Activated T-cell treated with anti-CD3 and anti-CD28 coated beads, Interleukin-2, amount 50 U/mL, for 4 hours (primary cell): ENCODE measurements around the gene ELP5. TPM values are rescaled to one million over a fixed set of nuclear protein-coding genes. Genes with fewer than 3 reads are reported as not detected.
A peak's percentile ranks its signal among the peaks of the same experiment; 100 is the strongest.

ENCODE experiments used
- ATAC-seq, 2 donors: fragments of 200-7000 bp; cut with Tn5 transposase; one replicate each; pipeline ENCODE4 v1.10.0; 2021
- DNase-seq: peaks from one replicate; pipeline ENCODE4 v3.0.0-alpha.2; 2020
- H3K27me3 Mint-ChIP-seq: one replicate; pipeline ENCODE4 v1.8.0; 2021; ENCODE audit warnings: low read depth, mixed read lengths
- H3K36me3 Mint-ChIP-seq: one replicate; pipeline ENCODE4 v1.8.0; 2022; ENCODE audit warnings: mixed read lengths; ENCODE audit not compliant: insufficient read depth
- H3K4me1 Mint-ChIP-seq: one replicate; pipeline ENCODE4 v1.8.0; 2021; ENCODE audit warnings: low read depth, mixed read lengths
- H3K4me3 Mint-ChIP-seq: one replicate; pipeline ENCODE4 v1.8.0; 2021; ENCODE audit warnings: mild to moderate bottlenecking, moderate library complexity, mixed read lengths
- H3K9me3 Mint-ChIP-seq: one replicate; pipeline ENCODE4 v1.8.0; 2021; ENCODE audit warnings: mixed read lengths
- total RNA-seq, 3 donors: library from RNA; stranded (reverse); gene quantifications; one replicate each; pipeline ENCODE4 v1.2.1, GENCODE V29; 2021

The ELP5 gene
- total RNA-seq, 3 donors from 2014 or later = 107 to 138 (median 117) TPM

- Mint-ChIP-seq H3K27me3 (no peaks in the 10 kb centered on the region), H3K36me3 (peaks cover 20% of the 10 kb centered on the region), H3K4me3 (peak overlapping the region; percentile 97), H3K4me1 (peaks cover 38% of the 10 kb centered on the region), H3K9me3 (no peaks in the 10 kb centered on the region)
- peak; percentile 12 to 25 for ATAC-seq
- no peak for DNase-seq
Measured at GRCh38 chr17:7250695-7251627, 1.1 kb upstream of the ELP5 start.

- H3K4me1 Mint-ChIP-seq = peaks cover 34% of the 10 kb centered on the region
- peaks cover 18% of the 10 kb centered on the region for H3K36me3 Mint-ChIP-seq
- ATAC-seq (peak; percentile 94), DNase-seq (peak; percentile 99)
- no peaks in the 10 kb centered on the region for H3K27me3 Mint-ChIP-seq
- H3K9me3 Mint-ChIP-seq = no peaks in the 10 kb centered on the region
- H3K4me3 Mint-ChIP-seq = peak within 1 kb of the TSS; percentile 97
Measured at GRCh38 chr17:7251661-7252175, 297 bp upstream of the ELP5 start, which contains the start of gene CTDNEP1. Gene CTDNEP1 (minus strand): TSS chr17:7251734. CDS start chr17:7251296, 438 bp downstream.

GRCh38 chr17:7253082-7253481, 1.1 kb downstream of the ELP5 start:
- Mint-ChIP-seq H3K27me3 (no peaks in the 10 kb centered on the region), H3K9me3 (no peaks in the 10 kb centered on the region), H3K4me3 (peak overlapping the region; percentile 97), H3K4me1 (peaks cover 34% of the 10 kb centered on the region), H3K36me3 (peaks cover 20% of the 10 kb centered on the region)
- no peak for ATAC-seq
- no peak for DNase-seq

DNA sequence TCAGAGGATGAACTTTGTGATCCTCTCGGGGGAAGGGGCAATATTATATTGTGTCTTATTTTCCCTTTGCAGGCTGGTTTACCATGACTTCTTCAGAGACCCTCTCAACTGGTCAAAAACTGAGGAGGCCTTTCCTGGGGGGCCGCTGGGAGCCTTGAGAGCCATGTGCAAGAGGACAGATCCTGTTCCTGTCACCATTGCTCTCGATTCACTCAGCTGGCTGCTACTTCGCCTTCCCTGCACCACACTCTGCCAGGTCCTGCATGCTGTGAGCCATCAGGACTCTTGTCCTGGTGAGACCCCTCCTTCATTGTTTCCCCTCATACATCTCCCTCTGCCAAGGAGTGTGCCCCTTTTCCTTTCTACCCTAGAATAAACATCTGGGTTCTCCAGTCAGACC, 2.5 kb downstream of the ELP5 start:
- no peak overlapping the region for H3K4me3 Mint-ChIP-seq
- H3K27me3 Mint-ChIP-seq = no peaks in the 10 kb centered on the region
- peaks cover 26% of the 10 kb centered on the region for H3K4me1 Mint-ChIP-seq
- peaks cover 20% of the 10 kb centered on the region for H3K36me3 Mint-ChIP-seq
- no peak for ATAC-seq
- H3K9me3 Mint-ChIP-seq = no peaks in the 10 kb centered on the region
- no peak for DNase-seq

DNA sequence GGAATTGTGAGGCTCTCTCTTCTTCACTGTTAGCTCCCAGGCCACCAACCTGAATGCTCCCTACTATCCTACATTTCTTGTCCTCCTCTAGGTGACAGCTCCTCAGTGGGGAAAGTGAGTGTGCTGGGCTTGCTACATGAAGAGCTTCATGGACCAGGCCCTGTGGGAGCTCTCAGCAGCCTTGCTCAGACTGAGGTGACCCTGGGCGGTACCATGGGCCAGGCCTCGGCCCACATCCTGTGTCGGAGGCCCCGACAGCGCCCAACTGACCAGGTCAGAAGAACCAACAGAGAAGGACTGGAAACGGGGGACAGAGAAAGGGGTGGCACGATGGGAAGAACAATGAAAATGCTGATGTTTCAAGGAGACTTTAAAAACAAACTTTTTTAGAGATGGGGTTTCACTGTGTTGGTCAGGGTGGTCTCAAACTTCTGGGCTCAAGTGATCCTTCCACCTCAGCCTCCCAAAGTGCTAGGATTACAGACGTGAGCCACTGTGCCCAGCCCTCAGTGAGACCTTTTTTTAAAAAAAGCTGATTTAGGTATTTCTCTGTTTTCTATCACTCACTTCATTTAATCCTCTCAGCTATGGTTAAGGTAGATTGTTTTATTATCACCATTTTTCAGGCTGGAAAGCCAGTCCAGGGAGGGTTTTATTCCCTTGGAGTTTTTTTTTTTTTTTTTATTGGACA, 4.9 kb downstream of the ELP5 start:
- Mint-ChIP-seq H3K4me1 (peaks cover 20% of the 10 kb centered on the region), H3K36me3 (peaks cover 20% of the 10 kb centered on the region), H3K27me3 (no peaks in the 10 kb centered on the region), H3K4me3 (no peak overlapping the region), H3K9me3 (no peaks in the 10 kb centered on the region)
- no peak for DNase-seq
- ATAC-seq = no peak

DNA sequence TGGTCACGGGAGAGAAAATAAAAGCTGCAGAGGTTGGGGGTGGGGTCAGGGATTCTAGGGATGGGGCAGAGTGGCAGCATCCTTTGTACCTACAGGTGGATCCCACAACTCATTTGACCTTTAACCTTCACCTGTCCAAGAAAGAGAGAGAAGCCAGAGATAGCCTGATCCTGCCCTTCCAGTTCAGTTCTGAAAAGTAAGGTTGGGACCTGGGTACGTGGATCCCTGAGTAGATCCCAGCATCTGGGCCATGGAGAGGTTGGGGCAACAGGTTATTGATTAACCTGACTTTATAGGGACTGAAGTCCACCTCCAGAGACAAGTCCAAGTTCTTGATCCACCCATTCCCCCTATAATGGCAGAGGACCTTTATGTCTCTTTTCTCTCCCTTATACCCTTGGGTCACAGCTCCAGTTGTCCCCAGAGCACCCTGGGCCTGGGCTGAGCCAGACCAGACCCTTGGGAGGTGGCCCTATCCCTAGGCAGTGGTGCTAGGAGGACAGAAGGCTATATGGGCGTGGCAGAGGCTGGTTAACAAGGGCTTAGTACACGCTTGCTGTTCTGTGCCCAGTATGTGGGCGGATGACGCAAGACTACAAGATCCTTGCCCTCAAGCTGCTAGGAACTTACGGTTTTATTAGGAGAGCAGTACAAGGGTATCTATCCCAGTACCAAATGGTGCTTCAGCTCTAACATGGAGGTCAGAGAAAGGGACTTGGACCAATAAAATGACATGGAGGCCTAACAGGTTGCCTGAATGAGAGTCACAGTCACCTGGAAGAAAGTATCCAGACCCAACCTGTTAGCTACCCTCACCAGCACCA, 6.9 kb downstream of the ELP5 start:
- Mint-ChIP-seq H3K9me3 (no peaks in the 10 kb centered on the region), H3K27me3 (peaks cover 11% of the 10 kb centered on the region), H3K36me3 (peaks cover 13% of the 10 kb centered on the region), H3K4me1 (peaks cover 27% of the 10 kb centered on the region), H3K4me3 (no peak overlapping the region)
- ATAC-seq = no peak
- no peak for DNase-seq

GRCh38 chr17:7259555-7259889, 7.5 kb downstream of the ELP5 start:
- peaks cover 16% of the 10 kb centered on the region for H3K27me3 Mint-ChIP-seq
- no peak overlapping the region for H3K4me3 Mint-ChIP-seq
- peaks cover 28% of the 10 kb centered on the region for H3K4me1 Mint-ChIP-seq
- H3K9me3 Mint-ChIP-seq = no peaks in the 10 kb centered on the region
- ATAC-seq (no peak), DNase-seq (no peak)
- H3K36me3 Mint-ChIP-seq = peaks cover 12% of the 10 kb centered on the region

- DNase-seq (no peak), ATAC-seq (no peak)
- peaks cover 18% of the 10 kb centered on the region for H3K27me3 Mint-ChIP-seq
- peaks cover 7% of the 10 kb centered on the region for H3K36me3 Mint-ChIP-seq
- peaks cover 26% of the 10 kb centered on the region for H3K4me1 Mint-ChIP-seq
- peak overlapping the region; percentile 11 for H3K4me3 Mint-ChIP-seq
- H3K9me3 Mint-ChIP-seq = no peaks in the 10 kb centered on the region
Measured at GRCh38 chr17:7260151-7260550, 8.1 kb downstream of the ELP5 start.

DNA sequence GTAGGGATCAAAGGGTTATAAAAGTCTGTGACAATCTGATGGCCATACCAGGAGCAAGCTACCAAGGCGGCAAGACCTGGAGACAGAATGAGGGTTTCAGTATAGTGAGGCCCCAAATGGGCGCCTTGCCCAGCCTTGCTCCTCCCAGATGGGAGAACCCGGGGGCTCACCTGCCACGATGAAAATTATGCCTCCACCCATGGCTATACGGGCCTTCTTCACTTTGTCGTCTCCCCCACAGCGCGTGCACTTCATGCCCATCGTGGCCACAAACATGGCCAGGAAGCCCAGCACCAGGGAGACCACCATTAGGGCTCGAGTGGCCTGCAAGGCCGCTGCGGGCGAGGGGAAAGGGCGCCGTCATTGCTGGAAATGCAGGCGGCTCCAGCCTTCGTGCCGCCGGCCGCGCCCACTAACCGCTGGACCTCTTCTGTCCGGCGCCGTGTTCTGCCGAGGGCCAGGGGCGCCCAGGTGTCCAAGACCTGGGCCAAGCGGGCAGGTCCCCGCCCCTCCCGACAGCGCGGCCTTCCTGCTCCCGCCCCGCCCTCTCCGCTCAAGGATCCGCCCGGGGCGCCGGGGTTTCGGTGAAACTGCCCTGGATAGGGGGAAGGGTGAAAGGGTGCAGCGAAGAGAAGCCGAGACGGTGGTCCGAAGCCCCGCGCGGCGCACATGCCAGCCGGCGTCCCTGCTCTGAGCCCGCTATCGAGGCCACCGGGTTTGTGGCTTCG, 8.8 kb downstream of the ELP5 start:
- H3K36me3 Mint-ChIP-seq = peaks cover 7% of the 10 kb centered on the region
- no peaks in the 10 kb centered on the region for H3K9me3 Mint-ChIP-seq
- ATAC-seq (peak; percentile 50 to 53), DNase-seq (no peak)
- H3K4me1 Mint-ChIP-seq = peaks cover 26% of the 10 kb centered on the region
- H3K4me3 Mint-ChIP-seq = peak overlapping the region; percentile 54
- H3K27me3 Mint-ChIP-seq = peaks cover 20% of the 10 kb centered on the region

DNA sequence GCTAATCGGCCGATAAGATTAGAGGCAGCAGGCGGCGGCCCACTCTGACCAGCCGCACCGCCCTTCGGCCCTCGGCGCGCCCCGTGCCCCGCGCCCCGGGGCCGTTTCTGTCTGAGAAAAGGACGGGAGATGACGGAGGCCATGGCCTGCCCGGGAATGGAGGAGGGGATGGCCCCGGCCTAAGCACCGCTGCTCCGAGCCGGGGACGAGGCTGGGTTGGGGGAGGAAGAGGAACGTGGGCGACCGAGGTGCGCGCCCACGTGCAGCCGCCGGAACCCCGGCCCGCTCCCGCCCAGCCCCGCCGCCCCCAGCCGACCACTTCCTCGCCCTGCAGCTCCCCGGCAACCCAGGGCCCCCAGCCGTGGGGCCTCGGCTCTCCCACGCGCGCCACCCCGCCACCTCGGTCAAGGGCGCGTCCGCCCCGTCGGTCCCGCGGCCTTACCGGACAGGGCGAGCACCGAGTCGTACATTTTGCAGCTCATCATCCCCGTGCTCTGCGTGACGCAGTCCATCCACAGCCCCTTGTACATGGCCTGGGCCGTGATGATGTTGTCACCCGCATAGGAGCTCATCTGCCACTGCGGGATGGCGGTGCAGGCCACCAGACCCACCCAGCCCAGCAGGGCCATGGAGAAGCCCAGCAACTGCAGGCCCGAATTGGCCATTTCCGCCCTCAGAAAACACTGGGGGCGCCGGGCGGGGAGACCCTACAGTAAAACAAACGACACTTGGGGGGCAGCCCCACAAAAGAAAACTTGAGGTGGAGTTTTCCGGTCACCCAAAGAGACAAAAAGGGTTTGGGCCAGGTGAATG, 9.6 kb downstream of the ELP5 start:
- Mint-ChIP-seq H3K4me3 (peak overlapping the region; percentile 59), H3K27me3 (peaks cover 22% of the 10 kb centered on the region), H3K36me3 (peaks cover 3% of the 10 kb centered on the region), H3K4me1 (peaks cover 26% of the 10 kb centered on the region), H3K9me3 (no peaks in the 10 kb centered on the region)
- ATAC-seq = peak; percentile 46 to 49
- DNase-seq = peak; percentile 36

DNA sequence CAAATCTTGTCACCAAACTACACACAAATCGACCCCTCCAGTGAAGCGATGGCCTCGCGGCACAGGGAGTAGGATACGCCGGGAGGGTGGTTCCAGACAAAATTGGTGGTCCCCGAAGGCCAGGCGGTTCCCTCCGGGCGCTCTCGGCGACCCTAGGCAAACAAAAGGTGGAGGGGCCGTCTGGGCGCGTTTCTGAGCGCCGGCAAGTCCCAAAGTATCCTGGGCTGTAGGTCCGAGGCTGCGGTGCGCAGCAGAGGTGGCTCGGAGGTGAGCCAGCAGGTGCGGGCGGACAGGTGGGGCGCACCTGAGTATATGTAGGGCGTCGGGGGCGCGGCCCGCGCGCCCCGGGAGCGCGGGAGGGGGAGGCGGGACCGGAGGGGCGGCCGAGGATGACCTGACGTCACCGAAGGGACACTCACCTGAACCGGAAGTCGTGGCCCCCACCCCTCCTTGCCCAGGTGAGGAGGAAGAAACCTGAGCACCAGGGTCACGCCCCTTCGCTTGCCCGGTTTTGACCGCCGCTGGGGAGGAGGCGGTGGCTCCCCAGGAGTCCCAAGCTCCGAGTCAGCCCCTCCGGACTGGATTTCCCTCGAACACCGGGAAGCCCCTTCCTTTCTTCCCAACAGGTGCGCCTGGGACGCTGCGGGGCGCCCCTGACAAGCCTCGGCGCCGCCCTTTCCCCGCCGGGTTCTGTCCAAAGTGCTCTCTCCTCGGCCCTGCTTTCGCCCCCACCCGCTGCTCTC, 10.3 kb downstream of the ELP5 start, which contains the start of gene CLDN7:
Gene CLDN7, minus strand, starts transcription at position 287 of the 743 bp plus-strand sequence. CDS start 435 bp downstream, outside the sequence.
- ATAC-seq (no peak), DNase-seq (no peak)
- peaks cover 25% of the 10 kb centered on the region for H3K27me3 Mint-ChIP-seq
- H3K36me3 Mint-ChIP-seq = no peaks in the 10 kb centered on the region
- peak within 1 kb of the TSS; percentile 59 for H3K4me3 Mint-ChIP-seq
- H3K4me1 Mint-ChIP-seq = peaks cover 26% of the 10 kb centered on the region
- H3K9me3 Mint-ChIP-seq = no peaks in the 10 kb centered on the region
